Activated CD4-positive, alpha-beta memory T cell treated with anti-CD3 and anti-CD28 coated beads, Interleukin-2, amount 10 ng/mL, durations not matched to agents 7 days and 5 days (primary cell): Measurements from ENCODE around the gene SAXO2. TPM values are rescaled to one million over a fixed set of nuclear protein-coding genes. Genes with fewer than 3 reads are reported as not detected.
A peak's percentile ranks its signal among the peaks of the same experiment; 100 is the strongest.
"Not testable (repeated sequence)": the region's sequence is repeated elsewhere in the genome, so short reads cannot be mapped to it uniquely, and the experiment has no call there.

ENCODE experiments used
- CTCF ChIA-PET: fragments of 350-600 bp; sonication (Branson Sonifier 250); formaldehyde crosslinking; loops from one replicate; lab custom pipeline; 2021; ENCODE audit warnings: antibody characterized with exemption, inconsistent platforms; lab: Charles Lee
- POLR2A ChIA-PET: fragments of 350-600 bp; sonication (Branson Sonifier 250); formaldehyde crosslinking; loops from one replicate; lab custom pipeline; 2021; ENCODE audit warnings: antibody characterized with exemption; lab: Charles Lee
- DNase-seq: peaks from one replicate; pipeline ENCODE4 v3.0.0-alpha.2; 2020
- H3K27ac Mint-ChIP-seq: one replicate; pipeline ENCODE4 v1.8.0; 2021; ENCODE audit warnings: mild to moderate bottlenecking, mixed read lengths
- H3K27me3 Mint-ChIP-seq: one replicate; pipeline ENCODE4 v1.8.0; 2021; ENCODE audit warnings: mixed read lengths
- H3K36me3 Mint-ChIP-seq: one replicate; pipeline ENCODE4 v1.8.0; 2021; ENCODE audit warnings: low read depth, mixed read lengths
- H3K4me1 Mint-ChIP-seq: one replicate; pipeline ENCODE4 v1.8.0; 2021; ENCODE audit warnings: mixed read lengths
- H3K4me3 Mint-ChIP-seq: one replicate; pipeline ENCODE4 v1.8.0; 2021; ENCODE audit warnings: mild to moderate bottlenecking, mixed read lengths
- H3K9me3 Mint-ChIP-seq: one replicate; pipeline ENCODE4 v1.8.0; 2021; ENCODE audit warnings: mixed read lengths
- total RNA-seq, 2 experiments: library from RNA; stranded (reverse); gene quantifications; one replicate each; pipeline ENCODE4 v1.2.3, GENCODE V29; 2021

SAXO2 gene
- total RNA-seq, 2 experiments from 2014 or later: 0.60 TPM; not detected in 1

- Mint-ChIP-seq H3K27ac (peak overlapping the region; percentile 83), H3K4me1 (peaks cover 34% of the 10 kb centered on the region), H3K36me3 (peaks cover 20% of the 10 kb centered on the region), H3K4me3 (peak overlapping the region; percentile 90)
- CTCF ChIA-PET: interaction anchor here (1.3 kb wide), 1 partner anchor 9 kb away, joined by 4 read pairs; no protein-coding TSS in a partner anchor
- peak; percentile 56 for DNase-seq
- H3K9me3 Mint-ChIP-seq, H3K27me3 Mint-ChIP-seq: not testable (repeated sequence)
- POLR2A ChIA-PET: interaction anchor here (1.0 to 1.4 kb wide), 4 partner anchors 25 to 488 kb away, joined by 3 to 7 read pairs (median 3); no protein-coding TSS in a partner anchor
Observed at GRCh38 chr15:82261566-82262421, 824 bp upstream of the SAXO2 start.

DNA sequence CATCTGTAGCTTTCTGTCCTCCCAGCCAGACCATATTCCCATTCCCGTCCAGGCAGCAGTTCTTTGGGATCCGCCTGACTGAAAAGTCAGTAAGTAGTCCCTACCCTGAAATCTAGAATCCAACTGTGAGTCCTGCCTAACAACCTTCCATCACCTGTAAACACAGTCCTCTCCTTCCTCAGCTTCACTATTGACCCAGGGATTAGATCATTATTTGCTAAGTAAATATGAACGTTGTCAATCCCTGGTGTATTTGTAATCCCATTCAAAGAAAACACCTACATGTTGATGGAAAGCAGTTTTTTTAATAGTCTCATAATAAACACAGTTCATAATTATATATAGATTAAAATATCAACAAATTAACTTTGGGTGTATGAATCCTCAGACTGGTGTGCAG is 732 bp downstream of the SAXO2 start:
- Mint-ChIP-seq H3K4me3 (peak overlapping the region; percentile 90), H3K9me3 (no peaks in the 10 kb centered on the region), H3K4me1 (peaks cover 34% of the 10 kb centered on the region), H3K27me3 (no peaks in the 10 kb centered on the region), H3K27ac (no peak overlapping the region), H3K36me3 (peaks cover 10% of the 10 kb centered on the region)
- CTCF ChIA-PET: no interaction called here
- DNase-seq: no peak
- POLR2A ChIA-PET: no interaction called here

DNA sequence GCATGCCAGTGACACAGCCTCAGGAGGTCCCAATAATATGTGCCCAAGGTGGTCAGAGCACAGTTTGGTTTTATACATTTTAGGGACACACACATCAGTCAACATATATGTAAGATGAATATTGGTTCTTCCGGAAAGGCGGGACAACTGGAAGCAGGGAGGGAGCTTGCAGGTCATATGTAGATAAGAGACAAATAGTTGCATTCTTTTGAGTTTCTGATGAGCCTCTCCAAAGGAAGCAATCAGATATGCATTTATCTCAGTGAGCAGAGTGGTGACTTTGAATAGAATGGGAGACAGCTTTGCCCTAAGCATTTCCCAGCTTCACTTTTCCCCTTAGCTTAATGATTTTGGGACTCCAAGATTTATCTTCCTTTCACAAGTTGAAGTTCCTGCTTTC is 4.5 kb downstream of the SAXO2 start:
- H3K27me3 Mint-ChIP-seq, H3K27ac Mint-ChIP-seq, DNase-seq, H3K9me3 Mint-ChIP-seq, CTCF ChIA-PET, H3K4me3 Mint-ChIP-seq, H3K36me3 Mint-ChIP-seq, POLR2A ChIA-PET: not testable (repeated sequence)
- H3K4me1 Mint-ChIP-seq: peaks cover 10% of the 10 kb centered on the region

- H3K4me1 Mint-ChIP-seq, CTCF ChIA-PET, POLR2A ChIA-PET, H3K9me3 Mint-ChIP-seq, H3K4me3 Mint-ChIP-seq, H3K27ac Mint-ChIP-seq, DNase-seq, H3K36me3 Mint-ChIP-seq, H3K27me3 Mint-ChIP-seq: not testable (repeated sequence)
Observed at GRCh38 chr15:82268454-82268853, 5.8 kb downstream of the SAXO2 start.

- Mint-ChIP-seq H3K9me3 (peaks cover 7% of the 10 kb centered on the region), H3K27ac (no peak overlapping the region), H3K4me1 (no peaks in the 10 kb centered on the region), H3K4me3 (no peak overlapping the region), H3K36me3 (peaks cover 7% of the 10 kb centered on the region), H3K27me3 (peaks cover 21% of the 10 kb centered on the region)
- DNase-seq: no peak
- CTCF ChIA-PET: no interaction called here
- POLR2A ChIA-PET: no interaction called here
Observed at GRCh38 chr15:82272154-82272553, 9.5 kb downstream of the SAXO2 start.

DNA sequence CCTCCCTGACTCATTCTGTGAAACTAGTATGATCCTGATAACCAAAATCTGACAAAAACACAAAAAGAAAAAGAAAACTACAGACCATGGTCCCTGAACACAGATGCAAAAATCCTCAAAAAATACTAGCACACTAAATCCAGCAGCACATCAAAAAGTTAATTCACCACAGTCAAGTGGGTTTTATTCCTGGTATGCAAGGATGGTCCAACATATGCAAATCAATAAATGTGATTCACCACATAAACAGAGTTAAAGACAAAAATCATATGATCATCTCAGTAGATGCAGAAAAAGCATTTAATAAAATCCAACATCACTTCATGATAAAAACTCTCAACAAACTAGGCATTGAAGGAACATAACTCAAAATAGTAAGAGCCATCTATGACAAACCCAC is 12.8 kb downstream of the SAXO2 start:
- ChIA-PET POLR2A (no interaction called here), CTCF (no interaction called here)
- Mint-ChIP-seq H3K4me3 (no peak overlapping the region), H3K9me3 (peaks cover 7% of the 10 kb centered on the region), H3K27ac (no peak overlapping the region), H3K36me3 (peaks cover 7% of the 10 kb centered on the region), H3K4me1 (no peaks in the 10 kb centered on the region), H3K27me3 (peaks cover 46% of the 10 kb centered on the region)
- no peak for DNase-seq

DNA sequence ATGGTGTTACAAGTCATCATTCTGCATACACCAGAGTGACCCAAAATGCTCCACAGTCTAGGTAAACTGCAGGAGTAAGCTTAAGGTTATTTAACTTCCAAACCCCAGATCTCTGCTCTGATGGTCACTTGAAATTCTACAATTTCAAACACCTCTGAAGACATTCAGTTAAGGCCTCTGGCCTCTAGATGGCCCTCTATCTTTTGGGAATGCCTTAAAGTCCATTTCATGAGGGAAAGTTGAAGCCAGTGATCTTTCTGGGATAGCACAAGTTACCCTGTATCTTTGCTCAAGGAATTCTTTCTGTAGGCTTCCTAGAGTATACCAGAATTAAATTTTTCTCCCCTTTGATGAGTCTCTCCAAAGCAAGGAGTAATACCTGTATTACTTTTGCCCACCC is 18.7 kb downstream of the SAXO2 start:
- CTCF ChIA-PET, H3K27ac Mint-ChIP-seq, DNase-seq, POLR2A ChIA-PET, H3K36me3 Mint-ChIP-seq, H3K9me3 Mint-ChIP-seq, H3K4me3 Mint-ChIP-seq: not testable (repeated sequence)
- Mint-ChIP-seq H3K4me1 (peaks cover 15% of the 10 kb centered on the region), H3K27me3 (peaks cover 40% of the 10 kb centered on the region)

- H3K27ac Mint-ChIP-seq, H3K36me3 Mint-ChIP-seq, DNase-seq, H3K9me3 Mint-ChIP-seq, CTCF ChIA-PET, H3K4me3 Mint-ChIP-seq, POLR2A ChIA-PET: not testable (repeated sequence)
- Mint-ChIP-seq H3K4me1 (peaks cover 26% of the 10 kb centered on the region), H3K27me3 (peaks cover 38% of the 10 kb centered on the region)
Observed at GRCh38 chr15:82282386-82282785, 19.8 kb downstream of the SAXO2 start.

DNA sequence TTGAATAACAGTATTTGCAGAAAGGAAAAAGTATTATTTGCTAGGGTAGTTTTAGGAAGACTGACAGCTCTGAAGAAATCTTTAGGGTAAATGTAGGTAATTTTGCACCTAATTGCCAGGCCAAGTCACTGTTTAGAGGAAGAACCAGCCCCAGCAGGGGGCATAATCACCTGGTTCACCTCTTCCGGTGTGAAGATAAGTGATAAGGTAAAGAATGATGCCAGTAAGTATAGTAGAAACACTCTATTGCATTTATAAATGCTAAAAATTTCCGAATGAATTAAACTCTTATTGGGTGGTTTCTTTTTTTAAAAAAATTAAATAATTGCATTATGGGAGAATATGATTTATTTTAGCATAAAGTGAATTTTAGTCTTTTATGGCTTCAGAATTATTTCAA is 21.8 kb downstream of the SAXO2 start:
- Mint-ChIP-seq H3K4me1 (peaks cover 30% of the 10 kb centered on the region), H3K27me3 (peaks cover 35% of the 10 kb centered on the region)
- DNase-seq, H3K36me3 Mint-ChIP-seq, H3K4me3 Mint-ChIP-seq, POLR2A ChIA-PET, H3K27ac Mint-ChIP-seq, H3K9me3 Mint-ChIP-seq: not testable (repeated sequence)
- CTCF ChIA-PET: interaction anchor here (0.7 kb wide), 1 partner anchor 142 kb away, joined by 3 read pairs; no protein-coding TSS in a partner anchor

DNA sequence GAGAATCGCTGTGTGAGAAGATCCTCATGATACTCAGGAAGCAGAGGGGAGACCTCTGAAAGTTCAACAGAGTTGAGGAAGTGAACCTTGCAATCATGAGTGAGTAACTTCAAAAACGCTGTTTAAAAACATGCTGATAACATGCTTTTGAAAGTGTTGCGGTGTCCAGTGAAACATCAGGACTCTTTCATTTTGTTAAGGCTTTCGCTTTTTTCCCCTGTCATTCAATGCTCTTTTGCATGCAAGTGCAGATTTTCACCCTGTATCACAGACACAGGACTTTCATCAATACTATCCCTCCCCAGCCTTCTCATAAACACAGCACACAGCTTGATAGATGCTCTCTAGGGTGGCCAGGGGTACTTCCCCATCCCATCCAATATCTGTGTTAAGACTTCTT is 23.9 kb downstream of the SAXO2 start:
- DNase-seq, H3K9me3 Mint-ChIP-seq, CTCF ChIA-PET, H3K36me3 Mint-ChIP-seq: not testable (repeated sequence)
- Mint-ChIP-seq H3K27ac (peak overlapping the region; percentile 71), H3K4me3 (peak overlapping the region; percentile 8), H3K4me1 (peaks cover 32% of the 10 kb centered on the region), H3K27me3 (peaks cover 36% of the 10 kb centered on the region)
- POLR2A ChIA-PET: interaction anchor here (0.6 to 0.8 kb wide), 2 partner anchors 25 to 525 kb away, joined by 3 read pairs; no protein-coding TSS in a partner anchor

GRCh38 chr15:82288202-82288601 is 25.6 kb downstream of the SAXO2 start:
- H3K36me3 Mint-ChIP-seq, DNase-seq, CTCF ChIA-PET, POLR2A ChIA-PET, H3K27ac Mint-ChIP-seq, H3K9me3 Mint-ChIP-seq, H3K4me3 Mint-ChIP-seq: not testable (repeated sequence)
- peaks cover 40% of the 10 kb centered on the region for H3K27me3 Mint-ChIP-seq
- peaks cover 32% of the 10 kb centered on the region for H3K4me1 Mint-ChIP-seq

DNA sequence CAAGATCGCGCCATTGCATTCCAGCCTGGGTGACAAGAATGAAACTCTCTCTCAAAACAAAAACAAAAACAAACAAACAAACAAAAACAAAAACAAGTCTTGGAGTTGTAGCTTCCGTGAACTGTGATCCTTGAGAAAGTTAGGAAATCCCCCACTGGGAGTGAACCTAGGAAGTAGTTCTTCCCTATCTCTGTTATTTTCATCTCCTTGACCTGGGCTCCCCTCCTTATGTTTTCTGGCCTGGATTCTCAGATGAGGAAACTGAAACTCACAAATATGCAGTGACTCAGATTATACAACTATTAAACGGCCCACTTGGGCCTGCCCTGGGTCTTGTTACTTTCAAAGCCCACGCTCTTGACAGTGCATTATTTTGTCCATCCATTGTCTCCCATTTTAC is 29.7 kb downstream of the SAXO2 start:
- Mint-ChIP-seq H3K4me3 (no peak overlapping the region), H3K4me1 (peaks cover 7% of the 10 kb centered on the region), H3K9me3 (peaks cover 4% of the 10 kb centered on the region), H3K36me3 (no peaks in the 10 kb centered on the region), H3K27me3 (peaks cover 37% of the 10 kb centered on the region), H3K27ac (no peak overlapping the region)
- CTCF ChIA-PET: no interaction called here
- POLR2A ChIA-PET: no interaction called here
- DNase-seq: no peak

DNA sequence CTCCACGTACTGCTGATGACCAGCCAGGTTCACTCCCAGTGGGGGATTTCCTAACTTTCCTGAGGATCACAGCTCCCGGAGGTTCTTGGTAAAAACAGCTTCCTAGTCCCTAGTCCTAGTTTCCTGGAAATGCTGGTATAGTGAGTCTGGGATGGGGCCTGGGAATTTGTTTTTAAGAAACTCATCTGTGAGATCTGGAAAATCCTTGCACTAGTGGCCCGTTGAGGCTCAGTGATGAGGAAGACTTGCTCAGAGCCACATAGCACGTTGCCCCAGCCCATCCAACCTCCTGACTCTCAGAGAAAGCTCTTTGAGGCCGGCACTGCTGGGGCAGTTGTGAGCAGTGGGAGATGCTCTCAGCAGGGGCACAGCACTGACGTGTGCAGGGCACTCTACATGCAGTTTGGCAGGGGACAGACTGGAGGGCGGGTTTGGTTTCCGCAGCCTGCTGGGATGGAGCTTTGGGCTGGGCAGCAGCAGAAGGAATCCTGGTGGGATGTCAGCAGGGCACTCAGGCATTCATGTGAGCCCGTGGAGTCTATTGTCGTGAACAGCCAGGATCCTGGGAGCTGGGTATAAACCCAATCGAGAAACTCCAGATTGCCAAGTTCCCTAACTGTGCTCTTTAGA is 31.6 kb downstream of the SAXO2 start:
- Mint-ChIP-seq H3K36me3 (no peaks in the 10 kb centered on the region), H3K4me1 (peaks cover 15% of the 10 kb centered on the region), H3K27me3 (peaks cover 26% of the 10 kb centered on the region), H3K9me3 (no peaks in the 10 kb centered on the region), H3K27ac (no peak overlapping the region), H3K4me3 (no peak overlapping the region)
- DNase-seq: no peak
- ChIA-PET CTCF (no interaction called here), POLR2A (no interaction called here)
